Endothelial cell of umbilical vein (primary cell): Measurements from ENCODE around the gene CELSR3. TPM values are rescaled to one million over a fixed set of nuclear protein-coding genes. Genes with fewer than 3 reads are reported as not detected.

Experiments
- BruUV-seq: library from RNA; stranded (reverse); fragments of 400-500 nt; replicated peaks from 2 replicates; lab custom pipeline; 2021; lab: Mats Ljungman, UMichigan
- CTCF ChIA-PET: fragments of 300-600, 350-600 bp; sonication (Branson Sonifier 250); formaldehyde crosslinking; loops from one replicate; lab custom pipeline; 2021; ENCODE audit warnings: antibody characterized with exemption, inconsistent platforms; lab: Charles Lee
- POLR2A ChIA-PET: fragments of 300-600, 350-600 bp; sonication (Branson Sonifier 250); formaldehyde crosslinking; loops from one replicate; lab custom pipeline; 2021; ENCODE audit warnings: antibody characterized with exemption, inconsistent platforms; lab: Charles Lee
- DNase-seq: peaks from one replicate; pipeline ENCODE4 v3.0.0-alpha.2; 2011; ENCODE audit warnings: low read depth, low spot score
- FAIRE-seq: peaks from 2 replicates; lab custom pipeline; 2011; peaks lifted over from hg19 to GRCh38; lab: Jason Lieb, UNC
- H2AFZ ChIP-seq: 2 replicates; pipeline ENCODE4 v1.6.0; 2012; ENCODE audit warnings: low read depth, low read length, control low read depth, inconsistent platforms
- H3K27ac ChIP-seq: 2 replicates; pipeline ENCODE4 v1.5.1; 2011; ENCODE audit warnings: low read depth, mild to moderate bottlenecking, control low read depth, low read length, moderate library complexity; ENCODE audit not compliant: insufficient read depth
- H3K27me3 ChIP-seq, 2 experiments: 2 replicates each; pipeline versions ENCODE4 v1.6.0 to v1.6.1; 2011; ENCODE audit warnings: low read length in 2 of 2, mixed read lengths in 1 of 2; ENCODE audit not compliant: control insufficient read depth in 2 of 2, insufficient read depth in 2 of 2
- H3K36me3 ChIP-seq, 2 experiments: 2 replicates in 1 of 2; 3 replicates in 1 of 2; pipeline ENCODE4 v1.5.1; 2011; ENCODE audit warnings: low read length in 2 of 2, mild to moderate bottlenecking in 1 of 2, moderate library complexity in 1 of 2; ENCODE audit not compliant: control insufficient read depth in 2 of 2, insufficient read depth in 2 of 2; ENCODE audit errors: extremely low read depth in 1 of 2
- H3K4me1 ChIP-seq: 3 replicates; pipeline ENCODE4 v1.5.1; 2011; ENCODE audit warnings: mild to moderate bottlenecking, low read length; ENCODE audit not compliant: control insufficient read depth, insufficient read depth; ENCODE audit errors: extremely low read depth
- H3K4me2 ChIP-seq: 2 replicates; pipeline ENCODE4 v1.6.1; 2011; ENCODE audit warnings: low read length, control low read depth, mixed read lengths; ENCODE audit not compliant: insufficient read depth
- H3K4me3 ChIP-seq, 3 experiments: fragments of 200-600 bp in 1 of 3; sonication (generic), shearing (Covaris generic) in 1 of 3; replicated peaks in 1 of 3; 2 replicates each; pipeline ENCODE4 v1.5.1; 2011 to 2016; ENCODE audit warnings: control low read depth in 3 of 3, low read length in 3 of 3, mild to moderate bottlenecking in 2 of 3, inconsistent platforms in 1 of 3, low read depth in 1 of 3, moderate library complexity in 1 of 3; ENCODE audit not compliant: insufficient read depth in 1 of 3
- H3K79me2 ChIP-seq: 2 replicates; pipeline ENCODE4 v1.6.0; 2012; ENCODE audit warnings: low read length, inconsistent platforms; ENCODE audit not compliant: control insufficient read depth, insufficient read depth
- H3K9ac ChIP-seq: replicated peaks from 2 replicates; pipeline ENCODE3; 2011; ENCODE audit warnings: low read length, control low read depth; ENCODE audit not compliant: insufficient read depth; ENCODE audit errors: extremely low read depth
- H3K9me1 ChIP-seq: replicated peaks from 3 replicates; pipeline ENCODE4 v1.6.0; 2011; ENCODE audit warnings: mild to moderate bottlenecking, low read length; ENCODE audit not compliant: control insufficient read depth, insufficient read depth; ENCODE audit errors: extremely low read depth
- H3K9me3 ChIP-seq: replicated peaks from 2 replicates; pipeline ENCODE4 v1.5.1; 2012; ENCODE audit warnings: low read length, inconsistent platforms; ENCODE audit not compliant: control insufficient read depth, insufficient read depth
- H4K20me1 ChIP-seq: replicated peaks from 2 replicates; pipeline ENCODE3; 2011; ENCODE audit warnings: mild to moderate bottlenecking, low read length; ENCODE audit not compliant: control insufficient read depth, insufficient read depth; ENCODE audit errors: extremely low read depth
- EZH2 ChIP-seq: IDR thresholded peaks from 2 replicates; pipeline ENCODE4 v1.6.1; 2012; ENCODE audit warnings: borderline replicate concordance, low read depth, mild to moderate bottlenecking, moderate library complexity, low read length, inconsistent platforms; ENCODE audit not compliant: severe bottlenecking
- FOS ChIP-seq: IDR thresholded peaks from 2 replicates; pipeline ENCODE4 v1.6.1; 2011; ENCODE audit warnings: mild to moderate bottlenecking, low read length, moderate library complexity, borderline replicate concordance; ENCODE audit not compliant: insufficient read depth
- GATA2 ChIP-seq: IDR thresholded peaks from 2 replicates; pipeline ENCODE4 v1.7.0; 2011; ENCODE audit warnings: low read depth, mild to moderate bottlenecking, moderate library complexity, mixed read lengths, low read length; ENCODE audit not compliant: insufficient read length, insufficient read depth
- JUN ChIP-seq: IDR thresholded peaks from 2 replicates; pipeline ENCODE4 v1.6.1; 2011; ENCODE audit warnings: borderline replicate concordance, low read depth; ENCODE audit not compliant: insufficient read length, insufficient read depth
- MAX ChIP-seq: IDR thresholded peaks from 2 replicates; pipeline ENCODE4 v1.6.1; 2011; ENCODE audit not compliant: insufficient read depth, insufficient read length
- MYC ChIP-seq: IDR thresholded peaks from one replicate; pipeline ENCODE4 v1.6.1; 2011; ENCODE audit warnings: mild to moderate bottlenecking, low read depth, low read length
- POLR2A ChIP-seq: IDR thresholded peaks from 2 replicates; pipeline ENCODE4 v1.6.1; 2012; ENCODE audit warnings: low read depth, mild to moderate bottlenecking, control low read depth, low read length
- POLR2AphosphoS5 ChIP-seq: IDR thresholded peaks from 2 replicates; pipeline ENCODE4 v1.6.1; 2012; ENCODE audit warnings: low read depth, mild to moderate bottlenecking, control low read depth, low read length, moderate library complexity; ENCODE audit not compliant: insufficient read depth
- dilution Hi-C: fragments of 300-500 bp; cut with MboI; formaldehyde crosslinking; loops from one replicate; pipeline ENCODE4 v1.15.0; 2019; ENCODE audit warnings: low sequenced_read_pairs; ENCODE audit not compliant: extremely low pct_ligation_motif_present
- intact Hi-C: fragments of 100-400 bp; cut with micrococcal nuclease; formaldehyde crosslinking; loops from one replicate; pipeline ENCODE4 v1.10.0; 2022
- polyA plus RNA-seq, 4 experiments: library from polyadenylated mRNA; depleted of rRNA in 3 of 4; stranded (reverse) in 3 of 4; unstranded in 1 of 4; fragments of >200 nt; gene quantifications; 2 replicates each; pipeline versions ENCODE4 v1.2.1 to v1.2.3, GENCODE V29; 2011 to 2012; ENCODE audit warnings: missing spikeins in 1 of 4
- total RNA-seq: library from RNA; stranded (reverse); gene quantifications from 2 replicates; pipeline ENCODE4 v1.2.3, GENCODE V29; 2021
- TF ChIP-seq, protein P1 (sequence below), 2 donors: IDR thresholded peaks; 1 replicate in 1 of 2; 2 replicates in 1 of 2; pipeline ENCODE4 v1.5.1; 2011; ENCODE audit warnings: low read length in 2 of 2, mild to moderate bottlenecking in 2 of 2, moderate library complexity in 2 of 2, control low read depth in 1 of 2, inconsistent platforms in 1 of 2, low read depth in 1 of 2; ENCODE audit not compliant: insufficient read depth in 1 of 2; ENCODE audit errors: extremely low read depth in 1 of 2

Gene CELSR3
- total and polyA plus RNA-seq, 2 donors (not counting 3 experiments of a cell fraction or from before 2014, with no cell fraction given) = 0.25 to 0.71 TPM

- TF ChIP-seq MYC = no peak
- TF ChIP-seq EZH2 = no peak
- TF ChIP-seq POLR2A = no peak
- TF ChIP-seq JUN = no peak
- TF ChIP-seq POLR2AphosphoS5 = no peak
- TF ChIP-seq FOS = no peak
- TF ChIP-seq, protein P1, sequence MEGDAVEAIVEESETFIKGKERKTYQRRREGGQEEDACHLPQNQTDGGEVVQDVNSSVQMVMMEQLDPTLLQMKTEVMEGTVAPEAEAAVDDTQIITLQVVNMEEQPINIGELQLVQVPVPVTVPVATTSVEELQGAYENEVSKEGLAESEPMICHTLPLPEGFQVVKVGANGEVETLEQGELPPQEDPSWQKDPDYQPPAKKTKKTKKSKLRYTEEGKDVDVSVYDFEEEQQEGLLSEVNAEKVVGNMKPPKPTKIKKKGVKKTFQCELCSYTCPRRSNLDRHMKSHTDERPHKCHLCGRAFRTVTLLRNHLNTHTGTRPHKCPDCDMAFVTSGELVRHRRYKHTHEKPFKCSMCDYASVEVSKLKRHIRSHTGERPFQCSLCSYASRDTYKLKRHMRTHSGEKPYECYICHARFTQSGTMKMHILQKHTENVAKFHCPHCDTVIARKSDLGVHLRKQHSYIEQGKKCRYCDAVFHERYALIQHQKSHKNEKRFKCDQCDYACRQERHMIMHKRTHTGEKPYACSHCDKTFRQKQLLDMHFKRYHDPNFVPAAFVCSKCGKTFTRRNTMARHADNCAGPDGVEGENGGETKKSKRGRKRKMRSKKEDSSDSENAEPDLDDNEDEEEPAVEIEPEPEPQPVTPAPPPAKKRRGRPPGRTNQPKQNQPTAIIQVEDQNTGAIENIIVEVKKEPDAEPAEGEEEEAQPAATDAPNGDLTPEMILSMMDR (IDR thresholded peaks at IDR 0.05; ENCODE audit: extremely low read depth in 1 of 2, insufficient read depth in 1 of 2, low read depth in 1 of 2, low read length in 2 of 2) = no peak
- no peak for TF ChIP-seq GATA2
- TF ChIP-seq MAX = no peak
- Histone ChIP-seq H2AFZ (no peak overlapping the region), H3K9me3 (no peaks in the 10 kb centered on the region), H3K4me3 (no peak overlapping the region), H3K27me3 (no peaks in the 10 kb centered on the region), H3K4me2 (no peak overlapping the region), H3K9ac (no peak overlapping the region), H3K79me2 (no peaks in the 10 kb centered on the region), H3K9me1 (no peaks in the 10 kb centered on the region), H3K36me3 (peaks cover 0 to 29% of the 10 kb centered on the region in 2 experiments), H3K27ac (no peak overlapping the region), H3K4me1 (peaks cover 17% of the 10 kb centered on the region), H4K20me1 (no peaks in the 10 kb centered on the region)
- POLR2A ChIA-PET = no interaction called here
- intact Hi-C loops (no loop called here), dilution Hi-C loops (no loop called here)
- CTCF ChIA-PET = interaction anchor here (4.5 kb wide), 1 partner anchor 22 kb away, joined by 32 read pairs; no protein-coding TSS in a partner anchor
- no peak for FAIRE-seq
- BruUV-seq = no TSS peak
- DNase-seq = no peak
These were observed 29.4 kb downstream of the CELSR3 start for GRCh38 chr3:48633256-48633655.
